HUES48 (cell line): ENCODE measurements around the gene LAGE3.

Source experiments
- H3K27ac ChIP-seq: one replicate; pipeline ENCODE4 v1.7.0; 2013; ENCODE audit warnings: low read depth, low read length, inconsistent platforms
- H3K27me3 ChIP-seq: 2 replicates; pipeline ENCODE4 v1.6.1; 2013; ENCODE audit warnings: mild to moderate bottlenecking, low read length; ENCODE audit not compliant: control insufficient read depth, insufficient read depth
- H3K36me3 ChIP-seq: 2 replicates; pipeline ENCODE4 v1.6.1; 2013; ENCODE audit warnings: low read length; ENCODE audit not compliant: control insufficient read depth, insufficient read depth
- H3K4me1 ChIP-seq: 2 replicates; pipeline ENCODE4 v1.6.1; 2013; ENCODE audit warnings: mild to moderate bottlenecking, low read length; ENCODE audit not compliant: control insufficient read depth, insufficient read depth
- H3K4me3 ChIP-seq: 2 replicates; pipeline ENCODE4 v1.5.1; 2013; ENCODE audit warnings: mild to moderate bottlenecking, low read depth, low read length
- H3K9ac ChIP-seq: 2 replicates; pipeline ENCODE4 v1.6.1; 2013; ENCODE audit warnings: mild to moderate bottlenecking, low read depth, low read length, moderate library complexity
- H3K9me3 ChIP-seq: 2 replicates; pipeline ENCODE4 v1.6.1; 2013; ENCODE audit warnings: low read length; ENCODE audit not compliant: control insufficient read depth, insufficient read depth

LAGE3 gene

GRCh38 chrX:154513716-154514115 is 34.6 kb upstream of the LAGE3 start:
- Histone ChIP-seq H3K27ac (no peak overlapping the region), H3K27me3 (no peaks in the 10 kb centered on the region), H3K4me3 (no peak overlapping the region), H3K36me3 (peaks cover 9% of the 10 kb centered on the region), H3K9me3 (peaks cover 32% of the 10 kb centered on the region; the same call in 1 of the 2 replicates), H3K4me1 (peaks cover 12% of the 10 kb centered on the region; the same call in 1 of the 2 replicates), H3K9ac (no peak overlapping the region)

- H3K4me1 ChIP-seq = peaks cover 9% of the 10 kb centered on the region; the same call in 1 of the 2 replicates
- no peak overlapping the region for H3K9ac ChIP-seq
- H3K27me3 ChIP-seq = no peaks in the 10 kb centered on the region
- H3K9me3 ChIP-seq = peaks cover 34% of the 10 kb centered on the region; the same call in 1 of the 2 replicates
- H3K36me3 ChIP-seq = peaks cover 9% of the 10 kb centered on the region
- no peak overlapping the region for H3K27ac ChIP-seq
- H3K4me3 ChIP-seq = no peak overlapping the region
These were observed 33.9 kb upstream of the LAGE3 start for GRCh38 chrX:154512879-154513553.

- no peaks in the 10 kb centered on the region for H3K4me1 ChIP-seq
- H3K9ac ChIP-seq = no peak overlapping the region
- H3K27me3 ChIP-seq = no peaks in the 10 kb centered on the region
- peaks cover 37% of the 10 kb centered on the region; the same call in 1 of the 2 replicates for H3K9me3 ChIP-seq
- no peak overlapping the region for H3K4me3 ChIP-seq
- peaks cover 17% of the 10 kb centered on the region for H3K36me3 ChIP-seq
- no peak overlapping the region for H3K27ac ChIP-seq
These were observed 32.7 kb upstream of the LAGE3 start for GRCh38 chrX:154511761-154512160.

- H3K9me3 ChIP-seq = peaks cover 40% of the 10 kb centered on the region; the same call in 1 of the 2 replicates
- no peak overlapping the region for H3K9ac ChIP-seq
- H3K27me3 ChIP-seq = no peaks in the 10 kb centered on the region
- no peaks in the 10 kb centered on the region for H3K4me1 ChIP-seq
- H3K27ac ChIP-seq = no peak overlapping the region
- no peak overlapping the region for H3K4me3 ChIP-seq
- H3K36me3 ChIP-seq = peaks cover 19% of the 10 kb centered on the region
These were observed 30.4 kb upstream of the LAGE3 start for GRCh38 chrX:154509455-154509854.

GRCh38 chrX:154508384-154508745 is 29.3 kb upstream of the LAGE3 start:
- H3K36me3 ChIP-seq = peaks cover 19% of the 10 kb centered on the region
- H3K9me3 ChIP-seq = peaks cover 40% of the 10 kb centered on the region; the same call in 1 of the 2 replicates
- no peak overlapping the region for H3K9ac ChIP-seq
- no peaks in the 10 kb centered on the region for H3K4me1 ChIP-seq
- no peak overlapping the region for H3K27ac ChIP-seq
- no peaks in the 10 kb centered on the region for H3K27me3 ChIP-seq
- H3K4me3 ChIP-seq = no peak overlapping the region

GRCh38 chrX:154507673-154508383 is 28.7 kb upstream of the LAGE3 start:
- Histone ChIP-seq H3K9me3 (peaks cover 40% of the 10 kb centered on the region; the same call in 1 of the 2 replicates), H3K4me3 (no peak overlapping the region), H3K27ac (no peak overlapping the region), H3K4me1 (no peaks in the 10 kb centered on the region), H3K36me3 (peaks cover 19% of the 10 kb centered on the region), H3K27me3 (no peaks in the 10 kb centered on the region), H3K9ac (no peak overlapping the region)

GRCh38 chrX:154506483-154507332 is 27.6 kb upstream of the LAGE3 start:
- H3K9ac ChIP-seq = no peak overlapping the region
- peaks cover 39% of the 10 kb centered on the region; the same call in 1 of the 2 replicates for H3K9me3 ChIP-seq
- H3K4me1 ChIP-seq = no peaks in the 10 kb centered on the region
- H3K27ac ChIP-seq = no peak overlapping the region
- peaks cover 19% of the 10 kb centered on the region for H3K36me3 ChIP-seq
- H3K4me3 ChIP-seq = no peak overlapping the region
- H3K27me3 ChIP-seq = no peaks in the 10 kb centered on the region

GRCh38 chrX:154505734-154506133 is 26.7 kb upstream of the LAGE3 start:
- Histone ChIP-seq H3K27me3 (no peaks in the 10 kb centered on the region), H3K9ac (no peak overlapping the region), H3K9me3 (peaks cover 32% of the 10 kb centered on the region; the same call in 1 of the 2 replicates), H3K4me1 (no peaks in the 10 kb centered on the region), H3K36me3 (peaks cover 19% of the 10 kb centered on the region), H3K27ac (no peak overlapping the region), H3K4me3 (no peak overlapping the region)

GRCh38 chrX:154502989-154503388 is 23.9 kb upstream of the LAGE3 start:
- no peak overlapping the region; the same call in 1 of the 2 replicates for H3K4me3 ChIP-seq
- H3K9me3 ChIP-seq = peaks cover 22% of the 10 kb centered on the region
- H3K27me3 ChIP-seq = no peaks in the 10 kb centered on the region
- H3K9ac ChIP-seq = no peak overlapping the region
- H3K4me1 ChIP-seq = no peaks in the 10 kb centered on the region
- peaks cover 10% of the 10 kb centered on the region for H3K36me3 ChIP-seq
- no peak overlapping the region for H3K27ac ChIP-seq

- H3K27ac ChIP-seq = no peak overlapping the region
- no peak overlapping the region for H3K9ac ChIP-seq
- peaks cover 5% of the 10 kb centered on the region; the same call in 1 of the 2 replicates for H3K36me3 ChIP-seq
- H3K4me3 ChIP-seq = no peak overlapping the region
- peaks cover 22% of the 10 kb centered on the region for H3K9me3 ChIP-seq
- H3K4me1 ChIP-seq = no peaks in the 10 kb centered on the region
- H3K27me3 ChIP-seq = no peaks in the 10 kb centered on the region
These were observed 23.0 kb upstream of the LAGE3 start for GRCh38 chrX:154502098-154502497.
